HepG2 (cell line): ENCODE data around the gene ELK1. TPM values are rescaled to one million over a fixed set of nuclear protein-coding genes. Genes with fewer than 3 reads are reported as not detected.
A peak's percentile ranks its signal among the peaks of the same experiment; 100 is the strongest.

ENCODE experiments used
- ATF1 ChIP-seq: IDR thresholded peaks from 2 replicates; pipeline ENCODE4 v1.6.1; 2016; ENCODE audit warnings: mild to moderate bottlenecking, control low read depth
- ERF ChIP-seq: IDR thresholded peaks from 2 replicates; pipeline ENCODE4 v1.6.1; 2018; ENCODE audit warnings: missing biosample characterization, missing genetic modification reagents
- HCFC1 ChIP-seq: fragments of 150-350 bp; IDR thresholded peaks from 2 replicates; pipeline ENCODE4 v1.6.1; 2014; ENCODE audit warnings: low read depth, low read length
- HHEX ChIP-seq: IDR thresholded peaks from 2 replicates; pipeline ENCODE4 v1.6.1; 2016; ENCODE audit warnings: control low read depth
- LCORL ChIP-seq, 2 experiments: fragments of 450-650 bp in 1 of 2; sonication (generic) in 1 of 2; formaldehyde crosslinking in 1 of 2; IDR thresholded peaks; 2 replicates each; pipeline versions ENCODE4 v1.5.0 to v1.6.1; 2017 to 2020; ENCODE audit warnings: antibody characterized with exemption in 1 of 2, missing genetic modification reagents in 1 of 2
- NBN ChIP-seq: fragments of 450-650 bp; conservative IDR thresholded peaks from 2 replicates; pipeline ENCODE4 v1.6.1; 2017
- NFRKB ChIP-seq: fragments of 450-650 bp; IDR thresholded peaks from 2 replicates; pipeline ENCODE4 v1.6.1; 2017
- PATZ1 ChIP-seq: sonication (generic); formaldehyde crosslinking; IDR thresholded peaks from 2 replicates; pipeline ENCODE4 v1.4.0; 2020; ENCODE audit warnings: missing genetic modification reagents
- PLRG1 ChIP-seq: fragments of 450-650 bp; conservative IDR thresholded peaks from 2 replicates; pipeline ENCODE4 v1.6.1; 2016
- PRMT3 ChIP-seq: sonication (generic); formaldehyde crosslinking; IDR thresholded peaks from 2 replicates; pipeline ENCODE4 v1.8.1; 2022; ENCODE audit warnings: low read depth, mild to moderate bottlenecking, moderate library complexity, missing genetic modification reagents, borderline replicate concordance
- REXO4 ChIP-seq: sonication (generic); formaldehyde crosslinking; IDR thresholded peaks from 2 replicates; pipeline ENCODE4 v1.8.0; 2022; ENCODE audit warnings: missing genetic modification reagents, mild to moderate bottlenecking, borderline replicate concordance
- RXRA ChIP-seq: sonication (generic); formaldehyde crosslinking; IDR thresholded peaks from 2 replicates; pipeline ENCODE4 v1.5.1; 2020; ENCODE audit warnings: missing genetic modification reagents
- SAP130 ChIP-seq: IDR thresholded peaks from 2 replicates; pipeline ENCODE4 v1.6.1; 2016; ENCODE audit warnings: low read depth
- SIX4 ChIP-seq: sonication (generic); formaldehyde crosslinking; IDR thresholded peaks from 2 replicates; pipeline ENCODE4 v1.4.0; 2020; ENCODE audit warnings: missing genetic modification reagents
- THRA ChIP-seq: sonication (generic); formaldehyde crosslinking; IDR thresholded peaks from 2 replicates; pipeline ENCODE4 v1.4.0; 2020; ENCODE audit warnings: missing genetic modification reagents, borderline replicate concordance
- ZFX ChIP-seq: sonication (generic); formaldehyde crosslinking; IDR thresholded peaks from 2 replicates; pipeline ENCODE4 v1.4.0; 2020; ENCODE audit warnings: mild to moderate bottlenecking, low read depth, missing genetic modification reagents, moderate library complexity
- ZMAT3 ChIP-seq: sonication (generic); formaldehyde crosslinking; conservative IDR thresholded peaks from 2 replicates; pipeline ENCODE4 v1.7.0; 2021; ENCODE audit warnings: missing genetic modification reagents
- ZNF205 ChIP-seq: IDR thresholded peaks from 2 replicates; pipeline ENCODE4 v1.6.1; 2018; ENCODE audit warnings: missing biosample characterization, missing genetic modification reagents
- ZNF281 ChIP-seq: sonication (generic); formaldehyde crosslinking; IDR thresholded peaks from 2 replicates; pipeline ENCODE4 v1.4.0; 2020; ENCODE audit warnings: missing genetic modification reagents, borderline replicate concordance
- ZNF292 ChIP-seq: sonication (generic); formaldehyde crosslinking; IDR thresholded peaks from 2 replicates; pipeline ENCODE4 v1.8.1; 2022; ENCODE audit warnings: mild to moderate bottlenecking, low read depth, missing genetic modification reagents, borderline replicate concordance
- ZNF484 ChIP-seq: sonication (generic); formaldehyde crosslinking; IDR thresholded peaks from 2 replicates; pipeline ENCODE4 v1.5.1; 2020; ENCODE audit warnings: mild to moderate bottlenecking, low read depth, missing genetic modification reagents, borderline replicate concordance
- ZNF570 ChIP-seq: sonication (generic); formaldehyde crosslinking; IDR thresholded peaks from 2 replicates; pipeline ENCODE4 v1.4.0; 2020; ENCODE audit warnings: mild to moderate bottlenecking, missing genetic modification reagents, borderline replicate concordance
- ZNF576 ChIP-seq: sonication (generic); formaldehyde crosslinking; IDR thresholded peaks from 2 replicates; pipeline ENCODE4 v1.4.0; 2020; ENCODE audit warnings: mild to moderate bottlenecking, missing genetic modification reagents
- ZNF709 ChIP-seq: sonication (generic); formaldehyde crosslinking; IDR thresholded peaks from 2 replicates; pipeline ENCODE4 v1.5.0; 2020; ENCODE audit warnings: mild to moderate bottlenecking, missing genetic modification reagents
- ZNF772 ChIP-seq: sonication (generic); formaldehyde crosslinking; IDR thresholded peaks from 2 replicates; pipeline ENCODE4 v1.5.0; 2020; ENCODE audit warnings: mild to moderate bottlenecking, missing genetic modification reagents
- ZNF788 ChIP-seq: sonication (generic); formaldehyde crosslinking; IDR thresholded peaks from 2 replicates; pipeline ENCODE4 v1.5.0; 2020; ENCODE audit warnings: mild to moderate bottlenecking, missing genetic modification reagents, borderline replicate concordance
- polyA plus RNA-seq, 8 experiments: library from polyadenylated mRNA; depleted of rRNA in 3 of 8; stranded (reverse) in 7 of 8; unstranded in 1 of 8; fragments of >200 nt; fragmentation: Illumina TruSeq in 4 of 8; extraction: Trizol in 4 of 8; gene quantifications; 2 replicates each; pipeline versions ENCODE4 v1.2.1 to v1.2.3, GENCODE V29; 2011 to 2016; ENCODE audit warnings: low read depth in 4 of 8, missing spikeins in 1 of 8, mixed read lengths in 1 of 8; ENCODE audit not compliant: insufficient read depth in 1 of 8
- total RNA-seq, 5 experiments: library from RNA; depleted of rRNA; stranded (reverse); fragments of >200 nt; fragmentation: Illumina TruSeq; extraction: Trizol; gene quantifications; 2 replicates each; pipeline ENCODE4 v1.2.3, GENCODE V29; 2016; ENCODE audit warnings: low read depth in 1 of 5

The ELK1 gene
- total and polyA plus RNA-seq, 2 of the 13 experiments (the other 11 are each of a cell fraction or from before 2014, with no cell fraction given): 4.3 to 7.2 TPM

GRCh38 chrX:47619486-47620302 lies 30.7 kb downstream of the ELK1 start, which contains the start of gene SYN1 (continued):
- TF ChIP-seq ZNF772 (CRISPR knock-in tag) (peak; percentile 66; the same call in 1 of the 2 replicates), PRMT3 (no peak), ZNF205 (CRISPR knock-in tag) (no peak), THRA (peak; percentile 39; the same call in 1 of the 2 replicates), SAP130 (peak; percentile 63), LCORL (IDR thresholded peaks at IDR 0.05) (no peak), LCORL (CRISPR knock-in tag; IDR thresholded peaks at IDR 0.05) (no peak), NFRKB (no peak), ERF (CRISPR knock-in tag) (peak; percentile 73), ZNF484 (CRISPR knock-in tag) (no peak), ZNF281 (CRISPR knock-in tag) (peak; percentile 81), SIX4 (CRISPR knock-in tag) (no peak), ZNF570 (CRISPR knock-in tag) (no peak), ZNF709 (CRISPR knock-in tag) (peak; percentile 31; the same call in 1 of the 2 replicates), PATZ1 (CRISPR knock-in tag) (no peak), ZNF292 (CRISPR knock-in tag) (no peak), ATF1 (CRISPR knock-in tag) (no peak), ZNF788 (CRISPR knock-in tag) (no peak), HHEX (no peak), REXO4 (CRISPR knock-in tag) (no peak), PLRG1 (no peak), ZNF576 (CRISPR knock-in tag) (no peak), NBN (no peak), RXRA (CRISPR knock-in tag) (no peak), HCFC1 (no peak), ZFX (CRISPR knock-in tag) (no peak), ZMAT3 (no peak; the same call in 1 of the 2 replicates)
